Spleen (tissue), 7 donors: ENCODE results near the gene KDM1B.

Experiments
- CTCF ChIP-seq, 11 experiments: fragments of 200-600 bp in 7 of 11; fragments of 450-650 bp in 4 of 11; sonication (generic) in 4 of 11; IDR thresholded peaks in 8 of 11; conservative IDR thresholded peaks in 3 of 11; 1 replicate in 7 of 11; 2 replicates in 4 of 11; pipeline versions ENCODE4 v1.4.0 to v1.8.0; 2016 to 2021; ENCODE audit warnings: antibody characterized with exemption in 11 of 11, inconsistent platforms in 4 of 11, mild to moderate bottlenecking in 1 of 11
- POLR2A ChIP-seq, 3 donors: fragments of 450-650 bp; IDR thresholded peaks; one replicate each; pipeline ENCODE4 v1.5.1; 2017; ENCODE audit warnings: antibody characterized with exemption in 3 of 3, mild to moderate bottlenecking in 1 of 3
- donor health status: DM: no; HTN: no; CAD: no; lungs with moderate emphysema.
- donor health status: DM: no; HTN: no; CAD: no.
- donor health status: DM: no; HTN: no; CAD: no.

DNA sequence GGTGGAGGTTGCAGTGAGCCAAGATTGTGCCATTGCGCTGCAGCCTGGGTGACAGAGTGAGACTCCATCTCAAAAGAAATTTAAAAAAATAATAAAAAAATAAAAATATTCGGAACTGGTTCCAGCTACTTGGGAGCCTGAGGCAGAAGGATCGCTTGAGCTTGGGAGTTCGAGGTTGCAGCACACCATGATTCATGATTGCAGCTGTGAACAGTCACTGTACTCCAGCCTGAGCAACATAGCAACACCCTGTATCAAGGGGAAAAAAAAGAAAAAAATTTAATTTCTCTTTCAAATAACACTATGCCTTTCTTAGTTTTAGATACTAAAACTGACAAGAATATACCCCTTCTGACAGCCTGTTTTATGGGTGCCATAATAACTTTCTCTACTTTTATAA lies 10.5 kb downstream of the KDM1B start:
- TF ChIP-seq CTCF (IDR thresholded peaks at IDR 0.05 in 8 of 11, conservative IDR thresholded peaks at IDR 0.05 in 3 of 11) (no peak), POLR2A (IDR thresholded peaks at IDR 0.05) (no peak)
